CD4-positive, alpha-beta T cell treated with Interleukin-4 for 1 hour (primary cell): ENCODE measurements around the gene RPSA.
A peak's percentile ranks its signal among the peaks of the same experiment; 100 is the strongest.
"Not testable (repeated sequence)": the region's sequence is repeated elsewhere in the genome, so short reads cannot be mapped to it uniquely, and the experiment has no call there.

Experiments used
- DNase-seq, 2 donors: peaks; one replicate each; pipeline ENCODE4 v3.0.0-alpha.2; 2020 to 2022

The RPSA gene

GRCh38 chr3:39390181-39390580 is 16.3 kb upstream of the RPSA start:
- no peak for DNase-seq

- DNase-seq, result no peak
Measured at GRCh38 chr3:39396690-39397089, 9.8 kb upstream of the RPSA start.

GRCh38 chr3:39398700-39399099 is 7.8 kb upstream of the RPSA start:
- no peak for DNase-seq

GRCh38 chr3:39401983-39402382 is 4.5 kb upstream of the RPSA start:
- DNase-seq, result no peak

GRCh38 chr3:39404943-39405686 is 1.4 kb upstream of the RPSA start:
- DNase-seq, result no peak

- no peak for DNase-seq
Measured at GRCh38 chr3:39405687-39406367, 693 bp upstream of the RPSA start.

- DNase-seq, result no peak
Measured at GRCh38 chr3:39407259-39407629, 724 bp downstream of the RPSA start.

GRCh38 chr3:39407773-39408492 is 1.4 kb downstream of the RPSA start:
- DNase-seq, result no peak

- peak in 1 of 2 donors; percentile 45 for DNase-seq
Measured at GRCh38 chr3:39408493-39409372, 2.2 kb downstream of the RPSA start.

- no peak for DNase-seq
Measured at GRCh38 chr3:39409514-39410136, 3.1 kb downstream of the RPSA start.

GRCh38 chr3:39410893-39411292 is 4.4 kb downstream of the RPSA start:
- DNase-seq, result no peak

GRCh38 chr3:39412668-39413260 is 6.2 kb downstream of the RPSA start:
- DNase-seq, result no peak

- DNase-seq, result no peak
Measured at GRCh38 chr3:39413691-39414420, 7.3 kb downstream of the RPSA start.

GRCh38 chr3:39414421-39414907 is 7.9 kb downstream of the RPSA start:
- no peak for DNase-seq

- DNase-seq, result not testable (repeated sequence)
Measured at GRCh38 chr3:39415302-39415701, 8.8 kb downstream of the RPSA start.

- DNase-seq, result no peak
Measured at GRCh38 chr3:39415983-39416382, 9.5 kb downstream of the RPSA start.

- not testable (repeated sequence) for DNase-seq
Measured at GRCh38 chr3:39416998-39417397, 10.5 kb downstream of the RPSA start.

- not testable (repeated sequence) for DNase-seq
Measured at GRCh38 chr3:39418556-39419225, 12.2 kb downstream of the RPSA start.

- DNase-seq, result no peak
Measured at GRCh38 chr3:39419742-39420315, 13.3 kb downstream of the RPSA start.

- no peak for DNase-seq
Measured at GRCh38 chr3:39420543-39420942, 14.0 kb downstream of the RPSA start.
